ENCODE measurements around the gene COL17A1. TPM values are rescaled to one million over a fixed set of nuclear protein-coding genes. Genes with fewer than 3 reads are reported as not detected.

COL17A1 gene
- total RNA-seq, 1 experiment from 2014 or later, result 0.26 TPM

DNA sequence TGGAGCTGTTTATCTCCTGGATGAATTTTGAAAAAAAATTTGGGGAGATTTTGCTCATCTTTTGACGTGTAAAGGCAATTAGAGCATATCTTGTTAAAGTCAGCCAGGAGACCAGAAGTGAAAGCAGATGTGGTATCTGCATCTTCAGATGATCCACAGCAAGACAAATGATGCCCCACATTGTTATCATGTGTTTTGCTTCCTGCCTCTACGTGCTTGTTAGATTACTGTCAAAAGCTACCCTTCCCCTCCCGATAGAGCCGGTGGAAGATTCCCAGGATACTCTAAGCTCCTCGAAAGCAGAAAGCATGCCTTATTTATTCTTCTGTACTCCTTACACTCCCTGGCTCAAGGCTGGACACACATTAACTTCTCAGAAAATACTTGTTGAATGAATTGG lies 12.9 kb downstream of the COL17A1 start:
- no TSS peak for BruUV-seq (replicated peaks)

DNA sequence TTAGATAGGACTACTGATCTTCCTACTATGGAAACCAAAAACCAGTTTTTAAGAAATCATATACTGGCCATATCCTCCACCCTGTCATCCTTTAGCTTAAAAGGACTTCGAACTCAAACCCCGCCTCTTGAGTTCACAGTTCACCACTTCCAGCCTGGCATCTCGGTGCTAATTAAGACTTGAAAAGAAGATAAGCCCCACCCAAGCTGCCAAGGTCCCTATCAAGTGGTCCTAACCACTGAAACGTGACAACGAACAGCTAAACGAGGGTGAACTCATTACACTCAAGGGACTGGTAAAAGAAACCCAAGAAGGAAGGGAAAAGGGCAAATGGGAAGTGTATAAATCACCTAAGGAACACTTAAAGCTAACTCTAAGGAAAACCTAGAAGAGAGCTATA lies 16.1 kb downstream of the COL17A1 start:
- Histone ChIP-seq H3K27me3 (ENCODE audit: control insufficient read depth, insufficient read depth, low read length) (peaks cover 8% of the 10 kb centered on the region), H3K4me3 (ENCODE audit: low read depth in 2 of 2, low read length in 2 of 2) (no peak overlapping the region), H3K27ac (ENCODE audit: low read length) (no peak overlapping the region), H3K36me3 (ENCODE audit: control insufficient read depth, insufficient read depth, low read length) (no peaks in the 10 kb centered on the region), H3K4me1 (ENCODE audit: control insufficient read depth, insufficient read depth, low read length) (no peaks in the 10 kb centered on the region), H3K9me3 (ENCODE audit: control insufficient read depth, insufficient read depth, low read depth, low read length) (no peaks in the 10 kb centered on the region)
- ATAC-seq (no peak), DNase-seq (ENCODE audit: low read depth, low spot score) (no peak)
- intact Hi-C loops (cut with micrococcal nuclease; ENCODE audit: unreplicated experiment) (no loop called here), in situ Hi-C loops (cut with HindIII; ENCODE audit: low pct_unique_long_range_greater_than_20kb, low sequenced_read_pairs) (no loop called here)
- POLR2A ChIA-PET, result no interaction called here
- no TSS peak for BruUV-seq (replicated peaks)
- CTCF ChIA-PET, result no interaction called here
- TF ChIP-seq POLR2AphosphoS5 (IDR thresholded peaks at IDR 0.05; ENCODE audit: low read depth, low read length) (no peak), SIN3A (IDR thresholded peaks at IDR 0.05; ENCODE audit: borderline replicate concordance, insufficient read depth, low read depth, low read length) (no peak), TCF7L2 (IDR thresholded peaks at IDR 0.05; ENCODE audit: low read depth, low read length) (no peak)
- TF ChIP-seq, protein P1, sequence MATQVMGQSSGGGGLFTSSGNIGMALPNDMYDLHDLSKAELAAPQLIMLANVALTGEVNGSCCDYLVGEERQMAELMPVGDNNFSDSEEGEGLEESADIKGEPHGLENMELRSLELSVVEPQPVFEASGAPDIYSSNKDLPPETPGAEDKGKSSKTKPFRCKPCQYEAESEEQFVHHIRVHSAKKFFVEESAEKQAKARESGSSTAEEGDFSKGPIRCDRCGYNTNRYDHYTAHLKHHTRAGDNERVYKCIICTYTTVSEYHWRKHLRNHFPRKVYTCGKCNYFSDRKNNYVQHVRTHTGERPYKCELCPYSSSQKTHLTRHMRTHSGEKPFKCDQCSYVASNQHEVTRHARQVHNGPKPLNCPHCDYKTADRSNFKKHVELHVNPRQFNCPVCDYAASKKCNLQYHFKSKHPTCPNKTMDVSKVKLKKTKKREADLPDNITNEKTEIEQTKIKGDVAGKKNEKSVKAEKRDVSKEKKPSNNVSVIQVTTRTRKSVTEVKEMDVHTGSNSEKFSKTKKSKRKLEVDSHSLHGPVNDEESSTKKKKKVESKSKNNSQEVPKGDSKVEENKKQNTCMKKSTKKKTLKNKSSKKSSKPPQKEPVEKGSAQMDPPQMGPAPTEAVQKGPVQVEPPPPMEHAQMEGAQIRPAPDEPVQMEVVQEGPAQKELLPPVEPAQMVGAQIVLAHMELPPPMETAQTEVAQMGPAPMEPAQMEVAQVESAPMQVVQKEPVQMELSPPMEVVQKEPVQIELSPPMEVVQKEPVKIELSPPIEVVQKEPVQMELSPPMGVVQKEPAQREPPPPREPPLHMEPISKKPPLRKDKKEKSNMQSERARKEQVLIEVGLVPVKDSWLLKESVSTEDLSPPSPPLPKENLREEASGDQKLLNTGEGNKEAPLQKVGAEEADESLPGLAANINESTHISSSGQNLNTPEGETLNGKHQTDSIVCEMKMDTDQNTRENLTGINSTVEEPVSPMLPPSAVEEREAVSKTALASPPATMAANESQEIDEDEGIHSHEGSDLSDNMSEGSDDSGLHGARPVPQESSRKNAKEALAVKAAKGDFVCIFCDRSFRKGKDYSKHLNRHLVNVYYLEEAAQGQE (IDR thresholded peaks at IDR 0.05; ENCODE audit: insufficient read depth in 1 of 2, low read depth in 2 of 2, low read length in 1 of 2), result no peak
- TF ChIP-seq, protein P2, sequence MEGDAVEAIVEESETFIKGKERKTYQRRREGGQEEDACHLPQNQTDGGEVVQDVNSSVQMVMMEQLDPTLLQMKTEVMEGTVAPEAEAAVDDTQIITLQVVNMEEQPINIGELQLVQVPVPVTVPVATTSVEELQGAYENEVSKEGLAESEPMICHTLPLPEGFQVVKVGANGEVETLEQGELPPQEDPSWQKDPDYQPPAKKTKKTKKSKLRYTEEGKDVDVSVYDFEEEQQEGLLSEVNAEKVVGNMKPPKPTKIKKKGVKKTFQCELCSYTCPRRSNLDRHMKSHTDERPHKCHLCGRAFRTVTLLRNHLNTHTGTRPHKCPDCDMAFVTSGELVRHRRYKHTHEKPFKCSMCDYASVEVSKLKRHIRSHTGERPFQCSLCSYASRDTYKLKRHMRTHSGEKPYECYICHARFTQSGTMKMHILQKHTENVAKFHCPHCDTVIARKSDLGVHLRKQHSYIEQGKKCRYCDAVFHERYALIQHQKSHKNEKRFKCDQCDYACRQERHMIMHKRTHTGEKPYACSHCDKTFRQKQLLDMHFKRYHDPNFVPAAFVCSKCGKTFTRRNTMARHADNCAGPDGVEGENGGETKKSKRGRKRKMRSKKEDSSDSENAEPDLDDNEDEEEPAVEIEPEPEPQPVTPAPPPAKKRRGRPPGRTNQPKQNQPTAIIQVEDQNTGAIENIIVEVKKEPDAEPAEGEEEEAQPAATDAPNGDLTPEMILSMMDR (IDR thresholded peaks at IDR 0.05), result no peak

More for the DNA sequence above, 12.9 kb downstream of the COL17A1 start:
- intact Hi-C loops (cut with micrococcal nuclease; ENCODE audit: unreplicated experiment), result no loop called here
- ChIA-PET CTCF (no interaction called here), POLR2A (no interaction called here)
- Histone ChIP-seq H3K27ac (ENCODE audit: low read length) (no peak overlapping the region), H3K9me3 (ENCODE audit: control insufficient read depth, insufficient read depth, low read depth, low read length) (no peaks in the 10 kb centered on the region), H3K4me3 (ENCODE audit: low read depth in 2 of 2, low read length in 2 of 2) (no peak overlapping the region), H3K4me1 (ENCODE audit: control insufficient read depth, insufficient read depth, low read length) (no peaks in the 10 kb centered on the region; the same call in 1 of the 2 replicates), H3K27me3 (ENCODE audit: control insufficient read depth, insufficient read depth, low read length) (peaks cover 14% of the 10 kb centered on the region), H3K36me3 (ENCODE audit: control insufficient read depth, insufficient read depth, low read length) (no peaks in the 10 kb centered on the region)
- ATAC-seq (no peak), DNase-seq (ENCODE audit: low read depth, low spot score) (no peak)
- no peak for TF ChIP-seq TCF7L2 (IDR thresholded peaks at IDR 0.05; ENCODE audit: low read depth, low read length)
- TF ChIP-seq, protein P1 (IDR thresholded peaks at IDR 0.05; ENCODE audit: insufficient read depth in 1 of 2, low read depth in 2 of 2, low read length in 1 of 2), result no peak
- no peak for TF ChIP-seq POLR2AphosphoS5 (IDR thresholded peaks at IDR 0.05; ENCODE audit: low read depth, low read length)
- no peak for TF ChIP-seq SIN3A (IDR thresholded peaks at IDR 0.05; ENCODE audit: borderline replicate concordance, insufficient read depth, low read depth, low read length)
- TF ChIP-seq, protein P2 (IDR thresholded peaks at IDR 0.05), result no peak
- in situ Hi-C loops (cut with HindIII; ENCODE audit: low pct_unique_long_range_greater_than_20kb, low sequenced_read_pairs), result no loop called here

Measured in Panc1 (cell line).